GM12864 (cell line): Measurements from ENCODE around the gene ASPN.
A peak's percentile ranks its signal among the peaks of the same experiment; 100 is the strongest.

ENCODE experiments used
- DNase-seq: peaks from one replicate; pipeline ENCODE4 v3.0.0-alpha.2; 2011; ENCODE audit warnings: low read depth
- H3K4me3 ChIP-seq: 2 replicates; pipeline ENCODE4 v1.5.1; 2011; ENCODE audit warnings: mild to moderate bottlenecking, low read depth, low read length, control low read depth
- TF ChIP-seq, protein P1 (sequence below): IDR thresholded peaks from 2 replicates; pipeline ENCODE4 v1.5.1; 2011; ENCODE audit warnings: low read depth, mild to moderate bottlenecking, moderate library complexity, low read length, control low read depth, inconsistent platforms; ENCODE audit errors: missing control alignments

The ASPN gene

DNA sequence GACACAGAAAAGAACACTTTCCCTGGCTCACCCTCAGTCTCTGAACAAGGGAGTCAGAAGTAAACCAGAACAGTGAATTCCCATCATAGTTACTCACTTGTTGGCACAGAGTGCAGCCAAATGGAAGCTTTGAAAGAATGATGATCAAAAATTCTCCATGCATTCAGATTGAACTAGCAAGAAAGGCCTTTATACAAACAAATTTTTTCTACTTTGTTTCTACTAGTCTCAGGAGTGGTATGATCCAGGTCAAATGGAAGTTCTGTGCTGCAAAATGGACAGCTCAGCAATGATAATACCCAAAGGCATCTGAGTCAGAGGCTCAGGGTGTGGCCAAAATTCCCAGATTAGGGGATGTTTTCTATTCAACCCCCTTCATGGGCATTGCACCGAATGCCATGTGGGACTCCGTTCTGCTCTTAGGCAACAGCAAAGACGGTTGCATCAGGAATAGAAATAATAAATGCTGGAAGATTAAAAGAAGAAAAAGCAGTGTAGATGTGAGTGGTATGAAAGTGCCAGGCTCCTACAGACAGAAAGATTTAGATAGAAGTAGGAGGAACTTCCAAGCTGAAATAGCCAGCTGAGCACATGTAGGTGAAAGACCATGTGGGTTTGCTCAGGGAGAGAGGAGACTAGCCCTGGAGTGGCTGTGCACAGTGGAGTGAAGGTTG, 24.0 kb upstream of the ASPN start:
- TF ChIP-seq, protein P1, sequence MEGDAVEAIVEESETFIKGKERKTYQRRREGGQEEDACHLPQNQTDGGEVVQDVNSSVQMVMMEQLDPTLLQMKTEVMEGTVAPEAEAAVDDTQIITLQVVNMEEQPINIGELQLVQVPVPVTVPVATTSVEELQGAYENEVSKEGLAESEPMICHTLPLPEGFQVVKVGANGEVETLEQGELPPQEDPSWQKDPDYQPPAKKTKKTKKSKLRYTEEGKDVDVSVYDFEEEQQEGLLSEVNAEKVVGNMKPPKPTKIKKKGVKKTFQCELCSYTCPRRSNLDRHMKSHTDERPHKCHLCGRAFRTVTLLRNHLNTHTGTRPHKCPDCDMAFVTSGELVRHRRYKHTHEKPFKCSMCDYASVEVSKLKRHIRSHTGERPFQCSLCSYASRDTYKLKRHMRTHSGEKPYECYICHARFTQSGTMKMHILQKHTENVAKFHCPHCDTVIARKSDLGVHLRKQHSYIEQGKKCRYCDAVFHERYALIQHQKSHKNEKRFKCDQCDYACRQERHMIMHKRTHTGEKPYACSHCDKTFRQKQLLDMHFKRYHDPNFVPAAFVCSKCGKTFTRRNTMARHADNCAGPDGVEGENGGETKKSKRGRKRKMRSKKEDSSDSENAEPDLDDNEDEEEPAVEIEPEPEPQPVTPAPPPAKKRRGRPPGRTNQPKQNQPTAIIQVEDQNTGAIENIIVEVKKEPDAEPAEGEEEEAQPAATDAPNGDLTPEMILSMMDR: no peak
- DNase-seq: no peak
- H3K4me3 ChIP-seq: no peak overlapping the region

DNA sequence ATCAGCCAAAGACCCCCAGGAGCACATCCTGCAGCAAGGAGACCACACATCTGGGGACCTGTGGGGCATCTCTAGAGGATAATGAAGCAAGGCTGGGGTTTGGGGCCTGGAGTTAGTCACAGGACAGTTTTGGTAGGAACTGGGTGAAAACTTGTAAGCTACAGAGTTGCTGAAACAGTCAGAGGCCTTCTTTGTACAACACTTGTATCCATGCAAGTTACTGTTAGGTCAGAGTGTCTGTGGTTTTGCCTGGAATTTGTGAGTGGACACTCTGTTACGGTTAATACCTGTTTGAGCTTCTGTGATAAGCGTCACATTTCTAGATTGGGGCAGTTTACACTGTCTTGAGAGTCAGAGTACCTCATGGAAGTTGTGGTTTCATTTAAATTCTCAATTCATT, 22.6 kb upstream of the ASPN start:
- TF ChIP-seq, protein P1: no peak
- H3K4me3 ChIP-seq: no peak overlapping the region
- DNase-seq: no peak

DNA sequence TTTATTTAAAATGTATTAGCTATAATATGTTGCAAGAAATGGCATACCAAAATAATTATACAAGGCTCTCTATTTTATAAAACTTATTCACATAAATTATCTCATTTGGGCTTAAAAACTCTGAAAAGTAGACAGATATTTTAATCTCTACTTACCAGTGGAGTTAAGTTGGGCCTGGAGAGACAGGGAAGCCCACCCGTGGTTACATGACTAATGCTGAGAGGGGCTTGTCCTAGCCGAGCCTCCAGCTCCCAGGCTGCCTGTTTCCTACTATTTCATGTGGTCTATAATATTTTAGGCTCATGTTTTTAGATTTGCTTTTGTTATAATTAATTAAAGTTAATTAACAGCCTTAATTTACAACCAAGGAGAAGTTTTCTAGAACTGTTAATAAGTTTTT, 20.9 kb upstream of the ASPN start:
- no peak for DNase-seq
- no peak overlapping the region for H3K4me3 ChIP-seq
- TF ChIP-seq, protein P1: no peak

DNA sequence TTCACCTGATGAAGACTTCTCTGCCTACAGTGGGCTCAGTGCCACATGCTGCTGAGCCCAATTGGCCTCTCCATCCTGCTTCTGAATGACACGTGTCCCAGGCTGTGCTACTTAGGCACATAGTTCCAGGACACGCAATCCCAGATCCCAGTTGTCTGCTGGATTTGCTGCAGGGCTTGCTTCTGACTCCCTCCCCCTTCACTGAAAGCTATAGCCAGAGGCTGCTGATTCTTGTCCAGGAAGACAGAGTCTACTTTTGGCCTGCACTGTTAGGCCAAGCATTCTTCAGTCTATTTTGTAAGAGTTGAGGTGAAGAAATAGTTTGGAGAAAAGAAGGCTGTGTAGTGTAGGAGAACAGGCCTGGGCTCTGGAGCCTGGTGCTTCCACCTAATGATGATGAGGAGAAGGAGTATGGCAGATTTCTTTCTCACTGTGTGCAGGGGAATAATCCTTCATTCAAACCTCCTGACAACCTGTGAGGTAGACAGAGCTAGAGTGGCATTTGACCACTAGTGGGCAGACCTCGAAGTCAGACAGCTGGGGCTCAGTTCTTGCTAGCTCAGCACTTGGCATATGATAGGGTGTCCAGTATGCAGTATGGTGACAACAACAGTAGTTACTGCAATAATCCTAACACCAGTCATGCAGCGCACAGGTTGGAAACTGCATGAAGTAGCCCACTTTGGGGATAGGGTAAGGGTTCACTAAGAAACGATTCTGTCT, 19.5 kb upstream of the ASPN start:
- peak; percentile 13 for DNase-seq
- TF ChIP-seq, protein P1: peak; percentile 75
- H3K4me3 ChIP-seq: no peak overlapping the region

DNA sequence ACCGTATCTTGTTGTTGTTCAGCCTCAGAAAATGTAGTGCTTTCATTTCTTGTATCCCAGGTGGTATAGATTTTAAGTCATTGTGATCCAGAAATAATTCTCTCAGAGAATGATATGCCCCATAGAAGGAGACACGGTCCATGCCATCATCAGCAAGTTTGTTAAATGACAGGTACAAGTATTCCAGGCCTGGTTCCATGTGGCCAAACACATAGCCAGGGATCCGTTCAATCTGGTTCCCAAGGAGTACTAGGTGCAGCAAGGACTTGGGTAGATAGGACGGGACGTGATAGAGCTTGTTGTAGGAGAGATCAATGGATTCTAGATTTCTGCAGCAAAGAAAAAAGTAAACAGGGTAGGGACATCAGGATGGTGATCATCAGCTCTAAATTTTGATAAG, 18.4 kb upstream of the ASPN start:
- TF ChIP-seq, protein P1: no peak
- H3K4me3 ChIP-seq: no peak overlapping the region

DNA sequence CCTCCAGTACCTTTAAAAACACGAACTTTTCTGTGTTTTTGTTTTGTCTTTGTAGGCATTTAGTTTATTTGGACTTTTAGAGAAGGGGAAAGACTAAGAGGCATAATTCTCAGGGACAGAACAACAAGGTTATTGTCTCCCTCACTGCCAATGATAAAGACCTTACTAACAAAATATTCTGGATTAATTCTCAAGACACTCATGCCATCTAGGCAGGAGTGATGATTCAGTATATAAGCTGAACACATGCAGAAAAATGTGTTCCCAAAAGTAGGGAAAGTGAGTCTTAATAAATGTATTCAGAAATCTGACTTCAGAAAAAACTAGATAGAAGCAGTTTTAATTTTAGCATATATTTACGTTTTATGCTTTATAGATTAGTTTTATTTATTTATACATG, 17.4 kb upstream of the ASPN start:
- no peak overlapping the region for H3K4me3 ChIP-seq
- DNase-seq: no peak
- TF ChIP-seq, protein P1: no peak

More for the DNA sequence above, 18.4 kb upstream of the ASPN start:
- DNase-seq: no peak
